Neural progenitor cell (in vitro differentiated cells): ENCODE results near the gene GORASP1. TPM values are rescaled to one million over a fixed set of nuclear protein-coding genes. Genes with fewer than 3 reads are reported as not detected.

Experiments
- DNase-seq: peaks from one replicate; pipeline ENCODE4 v3.0.0-alpha.2; 2016; ENCODE audit warnings: low spot score
- H2AFZ ChIP-seq: fragments of 200-600 bp; sonication (generic); replicated peaks from 2 replicates; pipeline ENCODE4 v1.6.1; 2016; ENCODE audit warnings: antibody characterized with exemption
- H3F3A ChIP-seq: fragments of 200-600 bp; sonication (generic); 2 replicates; pipeline ENCODE4 v1.6.1; 2016; ENCODE audit warnings: antibody characterized with exemption, low read depth
- H3K27ac ChIP-seq: fragments of 200-600 bp; sonication (generic); 2 replicates; pipeline ENCODE4 v1.5.1; 2016; ENCODE audit warnings: mild to moderate bottlenecking
- H3K27me3 ChIP-seq: fragments of 200-600 bp; sonication (generic); 2 replicates; pipeline ENCODE4 v1.6.1; 2016; ENCODE audit warnings: mild to moderate bottlenecking, moderate library complexity
- H3K36me3 ChIP-seq: fragments of 200-600 bp; sonication (generic); 2 replicates; pipeline ENCODE4 v1.5.1; 2016
- H3K4me1 ChIP-seq: fragments of 200-600 bp; sonication (generic); 2 replicates; pipeline ENCODE4 v1.6.1; 2016; ENCODE audit warnings: mixed run types
- H3K4me2 ChIP-seq: fragments of 200-600 bp; sonication (generic); 2 replicates; pipeline ENCODE4 v1.6.1; 2016
- H3K4me3 ChIP-seq: fragments of 200-600 bp; sonication (generic); 2 replicates; pipeline ENCODE4 v1.5.1; 2016
- H3K79me2 ChIP-seq: fragments of 200-600 bp; sonication (generic); 2 replicates; pipeline ENCODE4 v1.6.1; 2016; ENCODE audit warnings: low read depth
- H3K9ac ChIP-seq: fragments of 200-600 bp; sonication (generic); 2 replicates; pipeline ENCODE4 v1.6.1; 2016
- H3K9me3 ChIP-seq: fragments of 200-600 bp; sonication (generic); 2 replicates; pipeline ENCODE4 v1.5.1; 2016; ENCODE audit warnings: low read depth
- H4K20me1 ChIP-seq: fragments of 200-600 bp; sonication (generic); 2 replicates; pipeline ENCODE4 v1.6.1; 2016; ENCODE audit warnings: low read depth
- H3K27ac Mint-ChIP-seq: 3 replicates; pipeline ENCODE4 v1.8.0; 2021; ENCODE audit warnings: mixed read lengths
- H3K27me3 Mint-ChIP-seq: 2 replicates; pipeline ENCODE4 v1.8.0; 2022; ENCODE audit warnings: low read depth, mild to moderate bottlenecking, inconsistent platforms, moderate library complexity, mixed read lengths; ENCODE audit not compliant: insufficient read depth
- H3K36me3 Mint-ChIP-seq: 3 replicates; pipeline ENCODE4 v1.8.0; 2021; ENCODE audit warnings: mixed read lengths
- H3K4me1 Mint-ChIP-seq: 3 replicates; pipeline ENCODE4 v1.8.0; 2021; ENCODE audit warnings: mixed read lengths
- H3K4me3 Mint-ChIP-seq: 3 replicates; pipeline ENCODE4 v1.8.0; 2021; ENCODE audit warnings: mild to moderate bottlenecking, moderate library complexity, mixed read lengths
- H3K9me3 Mint-ChIP-seq: 3 replicates; pipeline ENCODE4 v1.8.0; 2020; ENCODE audit warnings: mixed read lengths
- CTCF ChIP-seq: fragments of 200-600 bp; sonication (generic); IDR thresholded peaks from 2 replicates; pipeline ENCODE4 v1.5.1; 2017; ENCODE audit warnings: antibody characterized with exemption, mild to moderate bottlenecking
- EZH2 ChIP-seq: fragments of 200-600 bp; sonication (generic); IDR thresholded peaks from 2 replicates; pipeline ENCODE4 v1.6.1; 2017; ENCODE audit warnings: antibody characterized with exemption, mild to moderate bottlenecking, moderate library complexity
- EZH2phosphoT487 ChIP-seq: fragments of 200-600 bp; sonication (generic); IDR thresholded peaks from 2 replicates; pipeline ENCODE4 v1.6.1; 2017; ENCODE audit warnings: antibody characterized with exemption
- total RNA-seq: library from RNA; depleted of rRNA; stranded (reverse); fragments of >200 nt; gene quantifications from 2 replicates; pipeline ENCODE4 v1.2.3, GENCODE V29; 2015; ENCODE audit warnings: low replicate concordance

GORASP1 gene
- total RNA-seq, 1 donor from 2014 or later: 18.0 TPM

DNA sequence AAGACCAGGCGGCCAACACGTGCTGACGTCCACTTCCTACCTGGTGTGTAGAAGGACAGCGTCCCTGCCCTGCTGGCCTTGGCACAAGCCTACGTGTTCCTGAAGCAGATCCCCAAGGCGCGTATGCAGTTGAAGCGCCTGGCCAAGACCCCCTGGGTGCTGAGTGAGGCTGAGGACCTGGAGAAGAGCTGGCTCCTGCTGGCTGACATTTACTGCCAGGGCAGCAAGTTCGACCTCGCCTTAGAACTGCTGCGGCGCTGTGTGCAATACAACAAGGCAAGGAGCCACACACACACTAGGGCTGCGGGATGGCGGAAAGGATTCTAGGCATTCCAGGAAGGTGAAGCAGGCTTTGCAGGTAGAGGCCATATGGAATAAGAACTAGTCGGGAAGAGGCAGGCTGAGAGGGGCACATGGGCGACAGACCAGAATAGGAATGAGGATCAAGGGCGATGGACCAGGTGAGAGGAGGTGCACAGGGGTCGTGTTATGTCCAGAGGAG lies 30.1 kb upstream of the GORASP1 start:
- Mint-ChIP-seq H3K4me3 (no peak overlapping the region), H3K36me3 (peaks cover 7% of the 10 kb centered on the region)

GRCh38 chr3:39136533-39137434 lies 29.4 kb upstream of the GORASP1 start:
- no peaks in the 10 kb centered on the region for H3K27me3 ChIP-seq
- Mint-ChIP-seq H3K27me3 (peaks cover 2% of the 10 kb centered on the region), H3K36me3 (peaks cover 6% of the 10 kb centered on the region), H3K4me3 (no peak overlapping the region), H3K9me3 (no peaks in the 10 kb centered on the region), H3K4me1 (no peaks in the 10 kb centered on the region), H3K27ac (no peak overlapping the region)
- H2AFZ ChIP-seq: no peak overlapping the region
- TF ChIP-seq EZH2: no peak
- H3K4me3 ChIP-seq: no peak overlapping the region
- H3K4me2 ChIP-seq: no peak overlapping the region
- no peaks in the 10 kb centered on the region for H3K4me1 ChIP-seq
- no peak for DNase-seq
- no peaks in the 10 kb centered on the region for H3K9me3 ChIP-seq
- H4K20me1 ChIP-seq: no peaks in the 10 kb centered on the region
- no peaks in the 10 kb centered on the region for H3K36me3 ChIP-seq
- H3K27ac ChIP-seq: no peak overlapping the region
- H3K79me2 ChIP-seq: no peaks in the 10 kb centered on the region
- H3K9ac ChIP-seq: no peak overlapping the region
- H3F3A ChIP-seq: no peaks in the 10 kb centered on the region

More for the DNA sequence above, 30.1 kb upstream of the GORASP1 start:
- Histone ChIP-seq H4K20me1 (no peaks in the 10 kb centered on the region), H3K9ac (no peak overlapping the region), H2AFZ (no peak overlapping the region), H3F3A (no peaks in the 10 kb centered on the region), H3K4me2 (no peak overlapping the region), H3K27ac (no peak overlapping the region), H3K4me3 (no peak overlapping the region), H3K27me3 (no peaks in the 10 kb centered on the region), H3K4me1 (no peaks in the 10 kb centered on the region), H3K79me2 (no peaks in the 10 kb centered on the region), H3K9me3 (no peaks in the 10 kb centered on the region), H3K36me3 (no peaks in the 10 kb centered on the region)
- DNase-seq: no peak
- H3K27me3 Mint-ChIP-seq: peaks cover 3% of the 10 kb centered on the region
- no peaks in the 10 kb centered on the region for H3K4me1 Mint-ChIP-seq
- TF ChIP-seq CTCF (no peak), EZH2phosphoT487 (no peak), EZH2 (no peak)
- peak overlapping the region; percentile 6 for H3K27ac Mint-ChIP-seq
- H3K9me3 Mint-ChIP-seq: no peaks in the 10 kb centered on the region

DNA sequence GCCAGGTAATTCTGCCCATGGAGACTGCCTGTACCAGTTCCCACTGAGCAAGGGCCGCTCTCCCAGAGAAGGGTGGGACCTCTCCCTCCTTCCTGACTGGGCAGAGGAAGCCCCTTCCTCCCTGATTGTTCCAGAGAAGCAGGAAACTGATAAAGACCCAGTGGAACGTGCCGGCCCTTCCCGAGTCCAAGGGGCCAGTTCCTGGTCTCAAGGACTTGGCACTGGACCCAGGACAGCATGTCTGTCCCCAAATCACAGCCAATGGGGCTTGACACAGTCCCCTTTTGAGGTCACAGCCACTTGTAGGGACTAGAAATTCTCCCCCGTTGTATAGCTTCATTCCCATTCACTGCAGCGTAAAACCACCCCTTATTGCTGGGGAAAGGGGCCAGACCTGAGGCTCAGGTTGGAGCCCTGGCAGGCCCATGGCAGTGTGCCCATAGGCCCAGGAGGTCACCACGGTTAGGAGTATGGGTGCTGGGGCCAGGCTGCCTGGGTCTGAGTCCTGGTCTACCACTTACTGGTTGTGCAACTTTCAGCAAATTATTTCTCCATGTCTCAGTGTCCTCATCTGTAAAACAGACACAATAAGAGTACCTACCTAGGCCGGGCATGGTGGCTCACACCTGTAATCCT lies 27.9 kb upstream of the GORASP1 start:
- no peaks in the 10 kb centered on the region for H3K9me3 Mint-ChIP-seq
- no peak overlapping the region for H3K4me3 ChIP-seq
- H3K4me1 Mint-ChIP-seq: peaks cover 3% of the 10 kb centered on the region
- no peak overlapping the region for H3K4me3 Mint-ChIP-seq
- no peaks in the 10 kb centered on the region for H3K4me1 ChIP-seq
- DNase-seq: no peak
- H4K20me1 ChIP-seq: no peaks in the 10 kb centered on the region
- no peaks in the 10 kb centered on the region for H3K79me2 ChIP-seq
- no peak overlapping the region for H3K27ac Mint-ChIP-seq
- H3K27ac ChIP-seq: no peak overlapping the region
- no peaks in the 10 kb centered on the region for H3K36me3 ChIP-seq
- no peaks in the 10 kb centered on the region for H3F3A ChIP-seq
- peaks cover 2% of the 10 kb centered on the region for H3K27me3 Mint-ChIP-seq
- no peaks in the 10 kb centered on the region for H3K27me3 ChIP-seq
- no peak overlapping the region for H2AFZ ChIP-seq
- H3K9me3 ChIP-seq: no peaks in the 10 kb centered on the region
- peaks cover 4% of the 10 kb centered on the region for H3K36me3 Mint-ChIP-seq
- TF ChIP-seq CTCF (no peak), EZH2phosphoT487 (no peak), EZH2 (no peak)
- no peak overlapping the region for H3K9ac ChIP-seq
- H3K4me2 ChIP-seq: no peak overlapping the region
